Smooth muscle cell (in vitro differentiated cells): ENCODE measurements around the gene CREB1. TPM values are rescaled to one million over a fixed set of nuclear protein-coding genes. Genes with fewer than 3 reads are reported as not detected.

Experiments used
- DNase-seq: peaks from one replicate; lab custom pipeline; 2025; ENCODE audit not compliant: unreplicated experiment; lab: John Stamatoyannopoulos, UW
- H2AFZ ChIP-seq: fragments of 200-600 bp; sonication (generic); 2 replicates; pipeline ENCODE4 v1.6.0; 2016; ENCODE audit warnings: antibody characterized with exemption, low read depth, mild to moderate bottlenecking
- H3F3A ChIP-seq: fragments of 200-600 bp; sonication (generic); 2 replicates; pipeline ENCODE4 v1.6.0; 2017; ENCODE audit warnings: antibody characterized with exemption, low read depth
- H3K27ac ChIP-seq: fragments of 200-600 bp; sonication (generic); 2 replicates; pipeline ENCODE4 v1.5.1; 2016; ENCODE audit warnings: low read depth, mild to moderate bottlenecking
- H3K27me3 ChIP-seq: fragments of 200-600 bp; sonication (generic); 2 replicates; pipeline ENCODE4 v1.6.1; 2016; ENCODE audit warnings: low read depth, mild to moderate bottlenecking
- H3K36me3 ChIP-seq: fragments of 200-600 bp; sonication (generic); 2 replicates; pipeline ENCODE4 v1.5.1; 2016; ENCODE audit warnings: low read depth
- H3K4me1 ChIP-seq: fragments of 200-600 bp; sonication (generic); 2 replicates; pipeline ENCODE4 v1.5.1; 2016; ENCODE audit warnings: low read depth
- H3K4me2 ChIP-seq: fragments of 200-600 bp; sonication (generic); 2 replicates; pipeline ENCODE4 v1.6.0; 2016; ENCODE audit warnings: mild to moderate bottlenecking
- H3K4me3 ChIP-seq: fragments of 200-600 bp; sonication (generic); 2 replicates; pipeline ENCODE4 v1.5.1; 2016; ENCODE audit warnings: mild to moderate bottlenecking
- H3K79me2 ChIP-seq: fragments of 200-600 bp; sonication (generic); 2 replicates; pipeline ENCODE4 v1.6.0; 2016; ENCODE audit warnings: low read depth, mild to moderate bottlenecking
- H3K9ac ChIP-seq: fragments of 200-600 bp; sonication (generic); 2 replicates; pipeline ENCODE4 v1.6.0; 2016; ENCODE audit warnings: low read depth
- H3K9me3 ChIP-seq: fragments of 200-600 bp; sonication (generic); replicated peaks from 2 replicates; pipeline ENCODE4 v1.5.1; 2016; ENCODE audit warnings: low read depth
- H4K20me1 ChIP-seq: fragments of 200-600 bp; sonication (generic); 2 replicates; pipeline ENCODE4 v1.6.0; 2016; ENCODE audit warnings: low read depth
- CTCF ChIP-seq: fragments of 200-600 bp; sonication (generic); IDR thresholded peaks from 2 replicates; pipeline ENCODE4 v1.5.1; 2017; ENCODE audit warnings: borderline replicate concordance, mild to moderate bottlenecking, antibody characterized with exemption; ENCODE audit not compliant: insufficient read depth, poor library complexity, severe bottlenecking
- WGBS: methylation state at CpG from one replicate; pipeline ENCODE4 v1.1.7; 2016; ENCODE audit warnings: low lambda C conversion rate; 5-methylcytosine and 5-hydroxymethylcytosine counted together
- polyA plus RNA-seq: library from polyadenylated mRNA; unstranded; fragments of >200 nt; fragmentation: Nextera tagmentation; extraction: Ambion mirVana; gene quantifications from 2 replicates; pipeline ENCODE4 v1.2.1, GENCODE V29; 2016
- total RNA-seq: library from RNA; depleted of rRNA; stranded (reverse); fragments of >200 nt; gene quantifications from 2 replicates; pipeline ENCODE4 v1.2.3, GENCODE V29; 2014

Gene CREB1
- total and polyA plus RNA-seq, 2 experiments from 2014 or later, result 19.0 to 67.6 TPM

GRCh38 chr2:207600231-207600630, 70.5 kb downstream of the CREB1 start:
- Histone ChIP-seq H3K4me1 (no peaks in the 10 kb centered on the region), H3F3A (peaks cover 3% of the 10 kb centered on the region), H3K27ac (no peak overlapping the region), H3K36me3 (peaks cover 9% of the 10 kb centered on the region), H4K20me1 (peaks cover 3% of the 10 kb centered on the region), H2AFZ (no peak overlapping the region), H3K4me2 (no peak overlapping the region), H3K27me3 (no peaks in the 10 kb centered on the region), H3K9me3 (no peaks in the 10 kb centered on the region), H3K79me2 (peaks cover 3% of the 10 kb centered on the region), H3K9ac (no peak overlapping the region), H3K4me3 (no peak overlapping the region)
- TF ChIP-seq CTCF, result no peak
- DNase-seq, result no peak

- no peaks in the 10 kb centered on the region for H3K27me3 ChIP-seq
- no peaks in the 10 kb centered on the region for H4K20me1 ChIP-seq
- peaks cover 9% of the 10 kb centered on the region for H3K36me3 ChIP-seq
- no peak for TF ChIP-seq CTCF
- H3F3A ChIP-seq, result peaks cover 3% of the 10 kb centered on the region
- no peak overlapping the region for H3K27ac ChIP-seq
- H2AFZ ChIP-seq, result no peak overlapping the region
- no peak overlapping the region for H3K4me2 ChIP-seq
- H3K9me3 ChIP-seq, result no peaks in the 10 kb centered on the region
- WGBS, result 78% methylated on average over 1 of the region's 1 CpG
- no peaks in the 10 kb centered on the region for H3K4me1 ChIP-seq
- H3K4me3 ChIP-seq, result no peak overlapping the region
- H3K9ac ChIP-seq, result no peak overlapping the region
- peaks cover 3% of the 10 kb centered on the region for H3K79me2 ChIP-seq
- DNase-seq, result no peak
Observed at GRCh38 chr2:207601774-207602173, 72.0 kb downstream of the CREB1 start.

- Histone ChIP-seq H3K27ac (no peak overlapping the region), H3K4me1 (no peaks in the 10 kb centered on the region), H3K27me3 (no peaks in the 10 kb centered on the region), H3K9me3 (no peaks in the 10 kb centered on the region), H2AFZ (no peak overlapping the region), H3K4me3 (no peak overlapping the region), H3K79me2 (peaks cover 2% of the 10 kb centered on the region), H4K20me1 (no peaks in the 10 kb centered on the region), H3K4me2 (no peak overlapping the region), H3F3A (peaks cover 3% of the 10 kb centered on the region), H3K9ac (no peak overlapping the region), H3K36me3 (no peaks in the 10 kb centered on the region)
- 77% methylated on average over 2 of the region's 2 CpGs for WGBS
- no peak for DNase-seq
- no peak for TF ChIP-seq CTCF
Observed at GRCh38 chr2:207603486-207603885, 73.7 kb downstream of the CREB1 start.

GRCh38 chr2:207606399-207606798, 76.6 kb downstream of the CREB1 start:
- H3K79me2 ChIP-seq, result no peaks in the 10 kb centered on the region
- no peaks in the 10 kb centered on the region for H3K4me1 ChIP-seq
- H3K9me3 ChIP-seq, result no peaks in the 10 kb centered on the region
- TF ChIP-seq CTCF, result no peak
- no peak overlapping the region for H3K9ac ChIP-seq
- H3K27me3 ChIP-seq, result no peaks in the 10 kb centered on the region
- H4K20me1 ChIP-seq, result no peaks in the 10 kb centered on the region
- no peak overlapping the region for H2AFZ ChIP-seq
- no peak overlapping the region for H3K4me2 ChIP-seq
- no peak overlapping the region for H3K27ac ChIP-seq
- WGBS, result 94% methylated on average over 7 of the region's 7 CpGs
- peaks cover 3% of the 10 kb centered on the region for H3F3A ChIP-seq
- H3K36me3 ChIP-seq, result no peaks in the 10 kb centered on the region
- no peak for DNase-seq
- H3K4me3 ChIP-seq, result no peak overlapping the region
